ENCODE data around the gene MXD1.

DNA sequence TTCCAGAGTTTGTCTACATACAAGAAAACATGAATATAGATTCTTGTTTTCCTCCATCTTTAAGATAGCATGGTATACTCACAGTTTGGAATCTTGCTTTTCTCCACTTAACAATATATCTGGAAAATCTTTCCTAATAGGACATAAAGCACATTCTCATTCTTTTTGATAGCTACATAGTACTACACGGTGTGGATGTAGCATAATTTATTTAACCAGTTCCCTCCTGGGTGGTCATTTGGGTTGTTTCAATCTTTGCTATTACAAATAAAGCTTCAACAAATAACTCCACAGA is 19.7 kb downstream of the MXD1 start:
- no peak for TF ChIP-seq POLR2A (IDR thresholded peaks at IDR 0.05)
- TF ChIP-seq, protein P1, sequence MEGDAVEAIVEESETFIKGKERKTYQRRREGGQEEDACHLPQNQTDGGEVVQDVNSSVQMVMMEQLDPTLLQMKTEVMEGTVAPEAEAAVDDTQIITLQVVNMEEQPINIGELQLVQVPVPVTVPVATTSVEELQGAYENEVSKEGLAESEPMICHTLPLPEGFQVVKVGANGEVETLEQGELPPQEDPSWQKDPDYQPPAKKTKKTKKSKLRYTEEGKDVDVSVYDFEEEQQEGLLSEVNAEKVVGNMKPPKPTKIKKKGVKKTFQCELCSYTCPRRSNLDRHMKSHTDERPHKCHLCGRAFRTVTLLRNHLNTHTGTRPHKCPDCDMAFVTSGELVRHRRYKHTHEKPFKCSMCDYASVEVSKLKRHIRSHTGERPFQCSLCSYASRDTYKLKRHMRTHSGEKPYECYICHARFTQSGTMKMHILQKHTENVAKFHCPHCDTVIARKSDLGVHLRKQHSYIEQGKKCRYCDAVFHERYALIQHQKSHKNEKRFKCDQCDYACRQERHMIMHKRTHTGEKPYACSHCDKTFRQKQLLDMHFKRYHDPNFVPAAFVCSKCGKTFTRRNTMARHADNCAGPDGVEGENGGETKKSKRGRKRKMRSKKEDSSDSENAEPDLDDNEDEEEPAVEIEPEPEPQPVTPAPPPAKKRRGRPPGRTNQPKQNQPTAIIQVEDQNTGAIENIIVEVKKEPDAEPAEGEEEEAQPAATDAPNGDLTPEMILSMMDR (IDR thresholded peaks at IDR 0.05), result no peak
